M059J (cell line): ENCODE measurements around the gene CHD3. TPM values are rescaled to one million over a fixed set of nuclear protein-coding genes. Genes with fewer than 3 reads are reported as not detected.

ENCODE experiments used
- DNase-seq: peaks from one replicate; pipeline ENCODE4 v3.0.0-alpha.2; 2012; ENCODE audit warnings: low read depth
- total RNA-seq: library from RNA; depleted of rRNA; stranded (reverse); fragments of >200 nt; shearing (Covaris generic); gene quantifications from 2 replicates; pipeline ENCODE4 v1.2.3, GENCODE V29; 2014; rRNA removed

Gene CHD3
- total RNA-seq = 15.6 and 31.3 TPM in 2 replicates

GRCh38 chr17:7888184-7888920 is at the start of gene CHD3:
CHD3 (plus strand) TSS chr17:7888789; CDS start chr17:7889001, 212 bp downstream.
- no peak for DNase-seq

- no peak for DNase-seq
Observed at GRCh38 chr17:7839190-7839875, 49.3 kb upstream of the CHD3 start.

DNA sequence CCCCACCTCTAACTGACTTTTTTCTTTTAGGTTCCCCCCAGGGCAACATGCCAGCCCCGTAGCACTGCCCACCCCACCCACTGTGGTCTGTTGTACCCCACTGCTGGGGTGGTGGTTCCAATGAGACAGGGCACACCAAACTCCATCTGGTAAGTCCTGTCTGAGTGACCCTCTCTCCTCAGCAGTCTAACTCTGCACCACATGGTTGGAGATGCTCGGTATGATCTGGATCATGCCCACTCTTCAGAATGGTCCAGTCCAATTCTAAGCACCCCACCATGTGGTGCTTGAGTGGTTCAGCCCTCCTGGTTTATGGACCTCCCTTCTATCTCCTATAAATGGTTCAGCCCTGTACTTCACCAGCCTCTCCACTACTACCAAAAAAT is 48.7 kb upstream of the CHD3 start:
- DNase-seq = peak; percentile 32

GRCh38 chr17:7840441-7840840 is 48.1 kb upstream of the CHD3 start:
- DNase-seq = no peak

DNA sequence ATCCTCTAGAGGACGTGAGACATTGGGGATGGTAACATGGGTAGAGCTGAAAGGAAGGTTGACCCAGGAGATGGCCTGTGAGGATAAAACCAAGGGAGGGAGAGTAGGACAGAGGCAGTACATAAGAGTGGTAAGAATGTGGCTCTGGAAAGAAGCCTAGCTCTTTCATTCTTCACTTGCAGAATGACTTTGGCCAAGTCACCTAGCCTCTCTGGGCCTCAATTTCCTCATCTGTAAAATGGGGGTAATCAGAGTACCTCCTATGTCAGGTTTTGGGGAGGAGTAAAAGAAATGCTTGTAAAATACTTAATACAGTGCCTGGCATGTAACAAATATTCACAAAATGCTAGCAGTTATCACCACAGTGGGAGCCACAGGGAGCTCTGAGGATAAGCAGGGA is 47.7 kb upstream of the CHD3 start:
- no peak for DNase-seq

- DNase-seq = peak; percentile 89
Observed at GRCh38 chr17:7841396-7841914, 47.1 kb upstream of the CHD3 start.

- peak; percentile 77 for DNase-seq
Observed at GRCh38 chr17:7841915-7842379, 46.6 kb upstream of the CHD3 start.

DNA sequence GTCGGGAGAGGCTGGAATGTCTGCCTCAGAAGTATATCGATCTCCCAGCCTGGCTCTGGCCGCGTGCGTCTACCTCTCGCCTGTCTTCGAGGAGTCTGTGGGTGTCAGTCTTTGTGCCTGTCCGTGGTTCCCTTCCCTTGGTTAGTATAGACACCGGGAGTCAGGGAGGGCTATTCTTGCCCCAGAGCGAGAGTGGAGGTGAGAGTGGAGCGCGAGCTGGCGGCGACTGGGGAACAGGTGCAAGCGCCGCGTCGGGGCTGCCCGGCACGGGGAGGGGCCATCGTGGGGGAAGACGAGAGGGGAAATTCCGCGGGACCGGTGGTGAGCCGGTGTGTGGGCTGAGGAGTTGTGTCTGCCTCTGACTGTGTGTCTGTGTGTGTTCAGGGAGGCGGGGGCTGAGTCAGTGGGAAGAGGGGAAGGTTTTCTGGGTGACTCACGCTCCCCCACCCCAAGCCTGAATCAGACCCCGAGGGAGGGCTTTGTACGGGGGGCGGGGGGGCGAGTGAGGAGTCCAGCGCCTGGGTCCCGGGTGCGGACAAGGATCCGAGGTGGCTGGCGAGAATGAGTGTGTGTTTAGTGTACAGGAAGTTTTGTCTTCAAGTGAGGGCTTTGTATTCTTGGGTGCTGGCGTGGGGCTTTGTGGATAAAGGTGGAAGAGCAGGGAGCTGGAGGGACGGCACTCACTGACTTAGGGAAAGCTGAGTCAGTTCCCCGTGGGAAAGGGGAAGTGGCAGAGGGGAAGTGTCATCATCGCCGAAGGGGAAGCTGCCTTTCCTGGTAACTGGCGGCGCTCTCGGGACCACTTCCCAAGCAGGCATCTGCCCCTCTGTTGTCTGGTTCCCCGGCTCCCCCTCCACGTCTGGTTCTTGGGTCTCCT is 46.0 kb upstream of the CHD3 start:
- DNase-seq = peak; percentile 92

GRCh38 chr17:7843257-7843535 is 45.4 kb upstream of the CHD3 start:
- no peak for DNase-seq

DNA sequence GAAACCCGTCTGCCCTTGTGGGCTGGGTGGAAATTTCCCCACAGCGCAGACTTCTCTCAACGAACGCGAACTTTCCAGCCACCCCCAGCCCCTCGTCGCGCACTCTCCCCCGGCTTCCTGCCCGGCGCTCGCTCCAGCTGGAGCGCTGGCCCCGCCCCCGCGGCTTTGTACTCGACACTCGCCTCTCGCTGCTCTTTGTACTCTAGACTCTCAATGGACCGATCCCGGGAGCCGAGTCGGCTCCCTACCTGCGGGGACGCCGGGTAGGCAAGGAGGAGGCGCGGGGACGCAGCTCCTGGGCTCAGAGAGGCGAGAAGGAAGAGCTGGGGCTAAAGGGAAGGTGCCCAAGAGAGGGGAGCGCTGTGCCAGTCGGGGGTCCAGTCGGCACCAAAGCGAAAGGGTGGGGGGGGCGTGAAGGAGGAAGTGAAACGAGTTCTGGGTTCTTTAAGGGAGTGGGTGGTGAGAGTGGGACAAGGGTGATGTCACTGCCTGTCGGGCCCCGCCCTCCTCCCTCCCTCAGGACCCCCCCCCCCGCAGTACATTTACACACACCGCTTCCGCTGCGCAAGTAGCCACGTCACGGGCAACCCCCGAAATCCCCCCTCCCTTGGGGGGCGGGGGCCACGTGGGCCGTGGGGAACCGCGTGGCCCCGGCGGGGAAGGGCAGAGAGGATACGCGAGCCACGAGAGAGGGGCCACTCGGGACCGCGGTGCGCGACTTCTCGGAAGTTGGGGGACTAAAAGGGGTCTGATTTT is 44.9 kb upstream of the CHD3 start:
- peak; percentile 84 for DNase-seq

- peak; percentile 95 for DNase-seq
Observed at GRCh38 chr17:7844292-7845154, 44.1 kb upstream of the CHD3 start.

DNA sequence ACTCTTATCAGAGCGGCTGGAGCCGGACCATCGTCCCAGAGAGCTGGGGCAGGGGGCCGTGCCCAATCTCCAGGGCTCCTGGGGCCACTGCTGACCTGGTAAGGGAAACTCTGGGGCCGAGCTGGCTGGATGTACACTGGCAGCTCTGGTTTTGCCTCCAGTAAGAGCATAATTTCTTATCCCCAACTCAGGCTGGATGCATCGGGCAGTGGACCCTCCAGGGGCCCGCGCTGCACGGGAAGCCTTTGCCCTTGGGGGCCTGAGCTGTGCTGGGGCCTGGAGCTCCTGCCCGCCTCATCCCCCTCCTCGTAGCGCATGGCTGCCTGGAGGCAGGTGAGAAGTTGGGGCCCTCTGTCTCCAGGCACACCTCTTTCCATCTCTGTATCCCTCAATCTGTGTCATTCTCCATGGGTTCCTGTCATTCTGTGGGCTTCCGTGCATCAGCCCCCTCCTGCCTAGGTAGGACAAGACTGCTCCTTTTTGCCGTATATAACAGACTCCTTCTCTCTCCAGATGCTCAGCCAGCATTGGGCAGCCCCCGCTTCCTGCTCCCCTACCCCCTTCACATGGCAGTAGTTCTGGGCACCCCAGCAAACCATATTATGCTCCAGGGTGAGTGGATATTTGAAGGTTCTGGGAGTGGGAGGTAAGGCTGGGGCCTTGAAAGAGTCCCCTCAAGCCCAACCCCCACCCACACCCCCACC is 43.1 kb upstream of the CHD3 start:
- no peak for DNase-seq

DNA sequence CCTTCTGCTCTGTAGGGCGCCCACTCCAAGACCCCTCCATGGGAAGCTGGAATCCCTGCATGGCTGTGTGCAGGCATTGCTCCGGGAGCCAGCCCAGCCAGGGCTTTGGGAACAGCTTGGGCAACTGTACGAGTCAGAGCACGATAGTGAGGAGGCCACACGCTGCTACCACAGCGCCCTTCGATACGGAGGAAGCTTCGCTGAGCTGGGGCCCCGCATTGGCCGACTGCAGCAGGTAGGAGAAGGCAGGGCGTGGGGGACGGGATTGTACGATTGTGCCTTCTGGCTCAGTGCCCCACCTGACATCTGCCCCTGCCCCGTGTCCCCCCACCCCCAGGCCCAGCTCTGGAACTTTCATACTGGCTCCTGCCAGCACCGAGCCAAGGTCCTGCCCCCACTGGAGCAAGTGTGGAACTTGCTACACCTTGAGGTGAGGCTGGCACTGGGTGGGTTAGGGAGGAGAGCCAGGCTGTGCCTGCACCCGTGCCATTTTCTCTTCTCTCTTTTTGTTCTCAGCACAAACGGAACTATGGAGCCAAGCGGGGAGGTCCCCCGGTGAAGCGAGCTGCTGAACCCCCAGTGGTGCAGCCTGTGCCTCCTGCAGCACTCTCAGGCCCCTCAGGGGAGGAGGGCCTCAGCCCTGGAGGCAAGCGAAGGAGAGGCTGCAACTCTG is 42.4 kb upstream of the CHD3 start:
- DNase-seq = no peak

DNA sequence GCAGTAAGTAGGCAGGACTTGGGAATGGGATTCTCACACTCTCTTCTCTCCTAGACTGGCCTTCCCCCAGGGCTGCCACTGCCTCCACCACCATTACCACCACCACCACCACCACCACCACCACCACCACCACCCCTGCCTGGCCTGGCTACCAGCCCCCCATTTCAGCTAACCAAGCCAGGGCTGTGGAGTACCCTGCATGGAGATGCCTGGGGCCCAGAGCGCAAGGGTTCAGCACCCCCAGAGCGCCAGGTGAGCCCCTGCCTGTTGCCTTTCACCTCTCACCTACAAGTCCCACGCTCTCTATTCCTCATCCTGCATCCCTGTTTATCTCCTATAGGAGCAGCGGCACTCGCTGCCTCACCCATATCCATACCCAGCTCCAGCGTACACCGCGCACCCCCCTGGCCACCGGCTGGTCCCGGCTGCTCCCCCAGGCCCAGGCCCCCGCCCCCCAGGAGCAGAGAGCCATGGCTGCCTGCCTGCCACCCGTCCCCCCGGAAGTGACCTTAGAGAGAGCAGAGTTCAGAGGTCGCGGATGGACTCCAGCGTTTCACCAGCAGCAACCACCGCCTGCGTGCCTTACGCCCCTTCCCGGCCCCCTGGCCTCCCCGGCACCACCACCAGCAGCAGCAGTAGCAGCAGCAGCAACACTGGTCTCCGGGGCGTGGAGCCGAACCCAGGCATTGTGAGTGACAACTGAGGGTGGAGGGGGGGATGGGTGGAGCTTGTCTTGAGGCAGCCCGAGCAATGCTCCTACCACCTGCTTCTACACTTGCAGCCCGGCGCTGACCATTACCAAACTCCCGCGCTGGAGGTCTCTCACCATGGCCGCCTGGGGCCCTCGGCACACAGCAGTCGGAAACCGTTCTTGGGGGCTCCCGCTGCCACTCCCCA is 41.6 kb upstream of the CHD3 start:
- no peak for DNase-seq

GRCh38 chr17:7848131-7848579 is 40.4 kb upstream of the CHD3 start:
- no peak for DNase-seq

GRCh38 chr17:7848739-7849129 is 39.9 kb upstream of the CHD3 start:
- DNase-seq = no peak

GRCh38 chr17:7849130-7849750 is 39.3 kb upstream of the CHD3 start:
- no peak for DNase-seq
